A673 (cell line): ENCODE data around the gene MAMDC2. TPM values are rescaled to one million over a fixed set of nuclear protein-coding genes. Genes with fewer than 3 reads are reported as not detected.

Experiments used
- BruUV-seq: library from RNA; stranded (reverse); fragments of 400-500 nt; replicated peaks from 2 replicates; lab custom pipeline; 2021; lab: Mats Ljungman, UMichigan
- CTCF ChIA-PET: fragments of 300-600 bp; sonication (Branson Sonifier 250); formaldehyde crosslinking; loops from one replicate; lab custom pipeline; 2022; ENCODE audit warnings: antibody characterized with exemption; lab: Charles Lee
- POLR2A ChIA-PET: fragments of 300-600 bp; sonication (Branson Sonifier 250); formaldehyde crosslinking; loops from one replicate; lab custom pipeline; 2022; ENCODE audit warnings: antibody characterized with exemption; ENCODE audit not compliant: low non-redundant PET; lab: Charles Lee
- DNase-seq: peaks from one replicate; pipeline ENCODE4 v3.0.0-alpha.2; 2015; ENCODE audit warnings: low spot score
- H3K27ac ChIP-seq: fragments of 200-600 bp; sonication (generic); 2 replicates; pipeline ENCODE4 v1.5.1; 2016; ENCODE audit warnings: mixed run types, low read depth, mild to moderate bottlenecking, mixed read lengths, antibody characterized with exemption, low read length; ENCODE audit not compliant: poor library complexity, severe bottlenecking
- H3K27me3 ChIP-seq: fragments of 200-600 bp; sonication (generic); replicated peaks from 2 replicates; pipeline ENCODE4 v1.6.1; 2017; ENCODE audit warnings: mixed run types, low read depth, mild to moderate bottlenecking, mixed read lengths, antibody characterized with exemption, low read length; ENCODE audit not compliant: insufficient read depth, poor library complexity
- H3K36me3 ChIP-seq: fragments of 200-600 bp; sonication (generic); 2 replicates; pipeline ENCODE4 v1.6.1; 2016; ENCODE audit warnings: mixed run types, mild to moderate bottlenecking, mixed read lengths, antibody characterized with exemption, low read length; ENCODE audit not compliant: insufficient read depth, poor library complexity, severe bottlenecking
- H3K4me1 ChIP-seq: fragments of 200-600 bp; sonication (generic); 2 replicates; pipeline ENCODE4 v1.6.1; 2017; ENCODE audit warnings: mixed run types, mild to moderate bottlenecking, mixed read lengths, antibody characterized with exemption, low read length; ENCODE audit not compliant: insufficient read depth, poor library complexity, severe bottlenecking
- H3K4me3 ChIP-seq: fragments of 200-600 bp; sonication (generic); 2 replicates; pipeline ENCODE4 v1.5.1; 2016; ENCODE audit warnings: low read depth, mixed run types, mild to moderate bottlenecking, mixed read lengths, low read length; ENCODE audit not compliant: poor library complexity, severe bottlenecking
- H3K9me3 ChIP-seq: fragments of 200-600 bp; sonication (generic); 2 replicates; pipeline ENCODE4 v1.6.1; 2016; ENCODE audit warnings: mixed run types, low read depth, mild to moderate bottlenecking, mixed read lengths, antibody characterized with exemption, low read length; ENCODE audit not compliant: poor library complexity, severe bottlenecking
- EZH2 ChIP-seq: fragments of 200-600 bp; sonication (generic); IDR thresholded peaks from 2 replicates; pipeline ENCODE4 v1.6.1; 2017; ENCODE audit warnings: borderline replicate concordance, low read depth, mild to moderate bottlenecking, mixed read lengths, antibody characterized with exemption, low read length; ENCODE audit not compliant: poor library complexity, severe bottlenecking
- intact Hi-C: fragments of 100-400 bp; cut with micrococcal nuclease; formaldehyde crosslinking; loops from one replicate; pipeline ENCODE4 v1.10.0; 2022; ENCODE audit not compliant: unreplicated experiment
- total RNA-seq: library from RNA; stranded (reverse); gene quantifications from 2 replicates; pipeline ENCODE4 v1.2.3, GENCODE V29; 2021
- TF ChIP-seq, protein P1 (sequence below): fragments of 300-800, 200-600 bp; sonication (generic); conservative IDR thresholded peaks from 2 replicates; pipeline ENCODE4 v1.5.1; 2017; ENCODE audit warnings: low read depth, mild to moderate bottlenecking, antibody characterized with exemption, low read length, moderate library complexity, mixed read lengths

Gene MAMDC2
- total RNA-seq, 1 experiment from 2014 or later = not detected

DNA sequence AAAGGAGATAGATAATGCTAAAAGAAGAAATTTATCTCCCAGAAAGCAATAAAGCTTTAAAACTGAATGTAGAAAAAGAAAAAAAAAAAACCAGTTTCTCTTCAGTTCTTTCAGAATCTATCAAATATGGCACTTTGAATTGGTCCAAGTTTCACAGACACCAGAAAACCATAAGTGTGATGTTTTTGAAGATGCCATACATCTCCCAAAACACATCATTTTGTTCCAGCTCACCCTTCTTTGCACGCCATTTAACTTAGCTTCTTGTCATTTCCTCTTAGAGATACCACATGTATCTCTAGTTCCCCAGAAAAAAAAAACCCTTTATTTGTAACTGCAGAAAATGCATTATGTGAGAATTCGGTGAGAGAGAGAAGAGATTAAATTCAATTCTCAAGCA lies 46.1 kb upstream of the MAMDC2 start:
- no peaks in the 10 kb centered on the region for H3K9me3 ChIP-seq
- TF ChIP-seq, protein P1, sequence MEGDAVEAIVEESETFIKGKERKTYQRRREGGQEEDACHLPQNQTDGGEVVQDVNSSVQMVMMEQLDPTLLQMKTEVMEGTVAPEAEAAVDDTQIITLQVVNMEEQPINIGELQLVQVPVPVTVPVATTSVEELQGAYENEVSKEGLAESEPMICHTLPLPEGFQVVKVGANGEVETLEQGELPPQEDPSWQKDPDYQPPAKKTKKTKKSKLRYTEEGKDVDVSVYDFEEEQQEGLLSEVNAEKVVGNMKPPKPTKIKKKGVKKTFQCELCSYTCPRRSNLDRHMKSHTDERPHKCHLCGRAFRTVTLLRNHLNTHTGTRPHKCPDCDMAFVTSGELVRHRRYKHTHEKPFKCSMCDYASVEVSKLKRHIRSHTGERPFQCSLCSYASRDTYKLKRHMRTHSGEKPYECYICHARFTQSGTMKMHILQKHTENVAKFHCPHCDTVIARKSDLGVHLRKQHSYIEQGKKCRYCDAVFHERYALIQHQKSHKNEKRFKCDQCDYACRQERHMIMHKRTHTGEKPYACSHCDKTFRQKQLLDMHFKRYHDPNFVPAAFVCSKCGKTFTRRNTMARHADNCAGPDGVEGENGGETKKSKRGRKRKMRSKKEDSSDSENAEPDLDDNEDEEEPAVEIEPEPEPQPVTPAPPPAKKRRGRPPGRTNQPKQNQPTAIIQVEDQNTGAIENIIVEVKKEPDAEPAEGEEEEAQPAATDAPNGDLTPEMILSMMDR = no peak
- no peak for TF ChIP-seq EZH2
- intact Hi-C loops = loop anchor here (5.0 kb wide), 1 partner anchor 55 kb away; no protein-coding TSS in a partner anchor
- H3K4me3 ChIP-seq = no peak overlapping the region
- POLR2A ChIA-PET = no interaction called here
- DNase-seq = no peak
- H3K4me1 ChIP-seq = no peaks in the 10 kb centered on the region
- H3K27ac ChIP-seq = no peak overlapping the region
- CTCF ChIA-PET = no interaction called here
- no peaks in the 10 kb centered on the region for H3K36me3 ChIP-seq
- H3K27me3 ChIP-seq = peaks cover 9% of the 10 kb centered on the region
- no TSS peak for BruUV-seq

DNA sequence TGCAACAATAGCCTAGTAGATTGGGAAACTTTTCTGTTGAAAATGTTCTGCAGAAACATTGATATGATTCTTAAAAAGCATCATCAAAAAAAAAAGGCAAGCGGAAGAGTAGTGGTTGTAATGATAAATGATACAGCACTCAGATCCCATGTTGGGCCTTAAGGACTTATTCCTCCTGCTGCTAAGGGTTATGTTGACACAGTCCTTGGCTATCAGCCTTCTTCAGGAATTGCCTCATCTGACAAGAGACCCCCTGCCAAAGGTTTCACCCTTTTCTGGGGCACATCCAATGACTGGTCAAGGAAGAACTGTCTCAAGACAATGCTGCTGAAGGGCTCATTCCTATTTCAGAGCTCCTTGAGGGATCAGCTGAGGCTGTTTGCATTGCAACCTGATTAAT lies 44.3 kb upstream of the MAMDC2 start:
- no peak for TF ChIP-seq EZH2
- TF ChIP-seq, protein P1 = no peak
- Histone ChIP-seq H3K27me3 (peaks cover 9% of the 10 kb centered on the region), H3K9me3 (no peaks in the 10 kb centered on the region), H3K27ac (no peak overlapping the region), H3K4me1 (no peaks in the 10 kb centered on the region), H3K36me3 (no peaks in the 10 kb centered on the region), H3K4me3 (no peak overlapping the region)
- intact Hi-C loops = loop anchor here (5.0 kb wide), 1 partner anchor 57 kb away; no protein-coding TSS in a partner anchor
- BruUV-seq = no TSS peak
- no peak for DNase-seq
- ChIA-PET POLR2A (no interaction called here), CTCF (interaction anchor here (0.7 kb wide), 1 partner anchor 19 kb away, joined by 6 read pairs; no protein-coding TSS in a partner anchor)

DNA sequence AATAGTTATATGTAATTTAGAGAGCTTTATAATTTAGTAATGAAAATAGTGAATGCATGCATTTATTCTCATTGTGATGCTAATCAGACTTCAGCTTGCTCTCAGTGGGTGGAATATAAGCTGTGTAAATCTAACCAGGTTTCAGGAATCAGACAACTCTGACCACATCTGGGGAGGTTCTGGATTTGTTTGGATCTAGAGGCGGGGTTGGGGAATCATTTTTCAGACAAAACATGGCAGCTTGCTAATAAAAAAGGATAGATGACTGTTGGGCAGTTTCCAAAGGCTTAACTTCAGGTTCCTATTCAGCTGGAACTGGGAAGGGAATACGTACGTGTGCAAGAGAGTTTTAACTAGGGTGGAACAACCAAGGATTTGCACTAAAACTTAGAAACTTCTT lies 43.2 kb upstream of the MAMDC2 start:
- TF ChIP-seq, protein P1 = no peak
- TF ChIP-seq EZH2 = no peak
- Histone ChIP-seq H3K27ac (no peak overlapping the region), H3K4me1 (no peaks in the 10 kb centered on the region), H3K27me3 (peaks cover 9% of the 10 kb centered on the region), H3K9me3 (no peaks in the 10 kb centered on the region), H3K4me3 (no peak overlapping the region), H3K36me3 (no peaks in the 10 kb centered on the region)
- ChIA-PET CTCF (no interaction called here), POLR2A (no interaction called here)
- BruUV-seq = no TSS peak
- intact Hi-C loops = no loop called here
- DNase-seq = no peak
